ENCODE data around the gene APOC3. TPM values are rescaled to one million over a fixed set of nuclear protein-coding genes. Genes with fewer than 3 reads are reported as not detected.

Gene APOC3
- total RNA-seq, 1 donor: not detected

GRCh38 chr11:116828632-116829524 lies 829 bp upstream of the APOC3 start:
- no peak for DNase-seq (ENCODE audit: low read depth)
- TF ChIP-seq CTCF (IDR thresholded peaks at IDR 0.05; ENCODE audit: insufficient read depth, low read length): no peak
- no peak overlapping the region for H3K4me3 ChIP-seq (ENCODE audit: low read depth, low read length)

GRCh38 chr11:116830184-116830912 lies 641 bp downstream of the APOC3 start:
- DNase-seq (ENCODE audit: low read depth): no peak
- no peak for TF ChIP-seq CTCF (IDR thresholded peaks at IDR 0.05; ENCODE audit: insufficient read depth, low read length)
- no peak overlapping the region for H3K4me3 ChIP-seq (ENCODE audit: low read depth, low read length)

- TF ChIP-seq CTCF (IDR thresholded peaks at IDR 0.05; ENCODE audit: insufficient read depth, low read length): no peak
- no peak for DNase-seq (ENCODE audit: low read depth)
- no peak overlapping the region for H3K4me3 ChIP-seq (ENCODE audit: low read depth, low read length)
Measured at GRCh38 chr11:116831790-116832349, 2.2 kb downstream of the APOC3 start.

- DNase-seq (ENCODE audit: low read depth): no peak
Measured at GRCh38 chr11:116832350-116833290, 2.9 kb downstream of the APOC3 start.

GRCh38 chr11:116833491-116833815 lies 3.7 kb downstream of the APOC3 start:
- no peak overlapping the region for H3K4me3 ChIP-seq (ENCODE audit: low read depth, low read length)
- DNase-seq (ENCODE audit: low read depth): no peak
- no peak for TF ChIP-seq CTCF (IDR thresholded peaks at IDR 0.05; ENCODE audit: insufficient read depth, low read length)

More at GRCh38 chr11:116832350-116833290, 2.9 kb downstream of the APOC3 start:
- no peak overlapping the region for H3K4me3 ChIP-seq (ENCODE audit: low read depth, low read length)
- no peak for TF ChIP-seq CTCF (IDR thresholded peaks at IDR 0.05; ENCODE audit: insufficient read depth, low read length)
